Upper lobe of left lung (tissue), 4 donors: ENCODE results near the gene FOXO3.

Source experiments
- EP300 ChIP-seq, 4 donors: sonication (generic); formaldehyde crosslinking; IDR thresholded peaks; one replicate each; pipeline ENCODE4 v1.5.1; 2017; ENCODE audit warnings: antibody characterized with exemption in 4 of 4, control low read depth in 2 of 4
- POLR2A ChIP-seq, 4 donors: fragments of 450-650 bp; IDR thresholded peaks; one replicate each; pipeline ENCODE4 v1.5.1; 2016 to 2017; ENCODE audit warnings: antibody characterized with exemption in 4 of 4, mild to moderate bottlenecking in 2 of 4
- POLR2AphosphoS5 ChIP-seq, 2 donors: sonication (generic); formaldehyde crosslinking; IDR thresholded peaks; one replicate each; pipeline ENCODE4 v1.5.1; 2017; ENCODE audit warnings: antibody characterized with exemption in 2 of 2
- TF ChIP-seq, protein P1 (sequence below), 6 experiments: fragments of 450-650 bp in 4 of 6; fragments of 200-600 bp in 2 of 6; sonication (generic) in 2 of 6; IDR thresholded peaks; one replicate each; pipeline ENCODE4 v1.5.1; 2016 to 2019; ENCODE audit warnings: antibody characterized with exemption in 6 of 6

DNA sequence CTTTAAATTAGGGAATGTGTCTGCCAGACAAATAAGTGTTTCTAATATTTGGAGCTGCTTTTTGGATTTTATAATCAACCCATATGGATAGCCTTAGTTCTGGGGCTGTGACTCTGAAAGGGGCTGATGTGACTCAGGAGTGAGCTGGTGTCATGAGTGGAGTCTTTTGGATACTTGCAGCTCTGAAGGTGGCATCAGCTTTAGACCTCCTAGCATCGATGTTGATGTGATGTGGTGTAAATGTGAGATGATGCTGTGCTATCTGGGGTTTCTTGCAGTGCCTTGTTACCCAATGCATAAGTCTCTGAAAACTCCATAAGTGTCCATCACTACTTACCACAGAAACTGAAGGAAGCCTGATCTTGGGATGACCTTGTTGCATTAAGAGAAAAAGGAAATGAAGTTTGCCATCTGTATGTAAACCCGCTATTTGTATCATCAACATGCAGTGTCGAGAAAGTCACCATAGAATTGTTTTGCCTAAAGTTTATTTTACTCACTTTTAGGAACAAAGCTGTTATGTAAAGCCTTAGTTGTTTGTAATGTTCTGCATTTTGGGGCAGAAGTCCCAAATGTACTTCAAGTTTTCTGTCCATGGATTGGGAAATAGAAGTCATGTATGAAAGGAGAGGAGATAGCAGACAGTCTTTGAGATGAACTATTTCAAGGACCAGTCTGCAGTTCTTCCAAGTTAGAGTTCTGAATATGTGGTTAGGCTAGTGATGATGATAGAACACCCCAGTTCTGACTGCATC, 8.0 kb downstream of the FOXO3 start:
- TF ChIP-seq POLR2AphosphoS5 (IDR thresholded peaks at IDR 0.05) (no peak), EP300 (IDR thresholded peaks at IDR 0.05) (no peak), POLR2A (IDR thresholded peaks at IDR 0.05) (no peak)
- TF ChIP-seq, protein P1, sequence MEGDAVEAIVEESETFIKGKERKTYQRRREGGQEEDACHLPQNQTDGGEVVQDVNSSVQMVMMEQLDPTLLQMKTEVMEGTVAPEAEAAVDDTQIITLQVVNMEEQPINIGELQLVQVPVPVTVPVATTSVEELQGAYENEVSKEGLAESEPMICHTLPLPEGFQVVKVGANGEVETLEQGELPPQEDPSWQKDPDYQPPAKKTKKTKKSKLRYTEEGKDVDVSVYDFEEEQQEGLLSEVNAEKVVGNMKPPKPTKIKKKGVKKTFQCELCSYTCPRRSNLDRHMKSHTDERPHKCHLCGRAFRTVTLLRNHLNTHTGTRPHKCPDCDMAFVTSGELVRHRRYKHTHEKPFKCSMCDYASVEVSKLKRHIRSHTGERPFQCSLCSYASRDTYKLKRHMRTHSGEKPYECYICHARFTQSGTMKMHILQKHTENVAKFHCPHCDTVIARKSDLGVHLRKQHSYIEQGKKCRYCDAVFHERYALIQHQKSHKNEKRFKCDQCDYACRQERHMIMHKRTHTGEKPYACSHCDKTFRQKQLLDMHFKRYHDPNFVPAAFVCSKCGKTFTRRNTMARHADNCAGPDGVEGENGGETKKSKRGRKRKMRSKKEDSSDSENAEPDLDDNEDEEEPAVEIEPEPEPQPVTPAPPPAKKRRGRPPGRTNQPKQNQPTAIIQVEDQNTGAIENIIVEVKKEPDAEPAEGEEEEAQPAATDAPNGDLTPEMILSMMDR (IDR thresholded peaks at IDR 0.05) = no peak
